K562 (cell line): ENCODE results near the gene KNDC1. TPM values are rescaled to one million over a fixed set of nuclear protein-coding genes. Genes with fewer than 3 reads are reported as not detected.

Experiments
- ATAC-seq: fragments of 200-7000 bp; cut with Tn5 transposase; 3 replicates; pipeline ENCODE4 v1.9.1; 2020; ENCODE audit warnings: moderate library complexity
- BruUV-seq: library from RNA; stranded (reverse); fragments of 400-500 nt; replicated peaks from 2 replicates; lab custom pipeline; 2021; lab: Mats Ljungman, UMichigan
- CTCF ChIA-PET: fragments of 300-600 bp; formaldehyde crosslinking; extraction: SDS; loops from one replicate; lab custom pipeline; 2021; ENCODE audit warnings: low intra/inter-chr PET ratio; lab: Yijun Ruan, JAX
- POLR2A ChIA-PET: fragments of 300-600, 350-650 bp; sonication (Branson Sonifier 250); formaldehyde crosslinking; extraction: SDS; loops from one replicate; lab custom pipeline; 2021; ENCODE audit warnings: antibody characterized with exemption, inconsistent platforms; lab: Yijun Ruan, JAX
- DNase-seq, 4 experiments: peaks; one replicate each; pipeline versions ENCODE4 v3.0.0 to v3.0.0-alpha.2; 2011 to 2018; ENCODE audit warnings: low spot score in 3 of 4, mixed read lengths in 3 of 4; ENCODE audit errors: extremely low read depth in 1 of 4
- FAIRE-seq: peaks from 2 replicates; lab custom pipeline; 2011; peaks lifted over from hg19 to GRCh38; lab: Jason Lieb, UNC
- H2AFZ ChIP-seq: 2 replicates; pipeline ENCODE4 v1.6.0; 2011; ENCODE audit warnings: low read depth, low read length, control low read depth, inconsistent platforms
- H3K27ac ChIP-seq: fragments of 200-600 bp; 3 replicates; pipeline ENCODE4 v1.8.0; 2011; ENCODE audit warnings: low read depth, mild to moderate bottlenecking, control low read depth, inconsistent platforms, low read length, moderate library complexity, mixed read lengths; ENCODE audit errors: extremely low read depth
- H3K27me3 ChIP-seq, 2 experiments: fragments of 300-600 bp in 1 of 2; 2 replicates in 1 of 2; 3 replicates in 1 of 2; pipeline versions ENCODE4 v1.6.0 to v1.8.0; 2011; ENCODE audit warnings: inconsistent platforms in 2 of 2, low read length in 2 of 2, mild to moderate bottlenecking in 1 of 2, mixed read lengths in 1 of 2, moderate library complexity in 1 of 2; ENCODE audit not compliant: control insufficient read depth in 2 of 2, insufficient read depth in 2 of 2
- H3K36me3 ChIP-seq: fragments of 300-600 bp; 3 replicates; pipeline ENCODE4 v1.8.0; 2011; ENCODE audit warnings: mild to moderate bottlenecking, low read length, inconsistent platforms; ENCODE audit not compliant: control insufficient read depth, insufficient read depth
- H3K4me1 ChIP-seq, 2 experiments: fragments of 200-600 bp in 1 of 2; replicated peaks in 1 of 2; 2 replicates in 1 of 2; 3 replicates in 1 of 2; pipeline versions ENCODE4 v1.5.1 to v1.8.0; 2011; ENCODE audit warnings: inconsistent platforms in 2 of 2, low read length in 2 of 2, mild to moderate bottlenecking in 1 of 2, mixed read lengths in 1 of 2, moderate library complexity in 1 of 2; ENCODE audit not compliant: control insufficient read depth in 2 of 2, insufficient read depth in 2 of 2
- H3K4me2 ChIP-seq: 2 replicates; pipeline ENCODE4 v1.6.1; 2011; ENCODE audit warnings: low read length, control low read depth, inconsistent platforms, mixed read lengths; ENCODE audit not compliant: insufficient read depth
- H3K4me3 ChIP-seq: fragments of 200-600 bp; sonication (generic), shearing (Covaris generic); 2 replicates; pipeline ENCODE4 v1.5.1; 2016; ENCODE audit warnings: control low read depth, inconsistent platforms
- H3K79me2 ChIP-seq: fragments of 200-600 bp; 3 replicates; pipeline ENCODE4 v1.8.0; 2011; ENCODE audit warnings: low read length, inconsistent platforms; ENCODE audit not compliant: control insufficient read depth, insufficient read depth
- H3K9ac ChIP-seq, 2 experiments: 2 replicates each; pipeline versions ENCODE4 v1.6.0 to v1.6.1; 2011; ENCODE audit warnings: low read depth in 2 of 2, low read length in 2 of 2, control low read depth in 1 of 2, inconsistent platforms in 1 of 2, mild to moderate bottlenecking in 1 of 2, mixed read lengths in 1 of 2; ENCODE audit not compliant: insufficient read depth in 1 of 2
- H3K9me1 ChIP-seq: one replicate; pipeline ENCODE4 v1.6.0; 2011; ENCODE audit warnings: inconsistent platforms, mild to moderate bottlenecking, low read length, moderate library complexity; ENCODE audit not compliant: control insufficient read depth, insufficient read depth
- H3K9me3 ChIP-seq: replicated peaks from 2 replicates; pipeline ENCODE4 v1.5.1; 2011; ENCODE audit warnings: low read depth, low read length, inconsistent platforms; ENCODE audit not compliant: control insufficient read depth, insufficient read depth
- H4K20me1 ChIP-seq: replicated peaks from 2 replicates; pipeline ENCODE4 v1.6.1; 2011; ENCODE audit warnings: low read length, inconsistent platforms, mixed read lengths; ENCODE audit not compliant: control insufficient read depth, insufficient read depth
- ID3 ChIP-seq, 2 experiments: fragments of 250-450 bp in 1 of 2; fragments of 450-650 bp in 1 of 2; sonication (Bioruptor Pico) in 1 of 2; IDR thresholded peaks; 2 replicates each; pipeline versions ENCODE4 v1.6.1 to v1.8.0; 2016 to 2021; ENCODE audit warnings: mild to moderate bottlenecking in 2 of 2, moderate library complexity in 2 of 2, missing compliant biosample characterization in 1 of 2, missing genetic modification characterization in 1 of 2
- JUN ChIP-seq, 2 experiments: sonication (generic) in 1 of 2; formaldehyde crosslinking in 1 of 2; IDR thresholded peaks; 2 replicates each; pipeline versions ENCODE4 v1.6.1 to v1.8.0; 2012 to 2022; ENCODE audit warnings: borderline replicate concordance in 2 of 2, mild to moderate bottlenecking in 2 of 2, improper control_type of control experiment in 1 of 2, low read depth in 1 of 2, low read length in 1 of 2, missing genetic modification reagents in 1 of 2
- KAT7 ChIP-seq: sonication (generic); formaldehyde crosslinking; IDR thresholded peaks from 2 replicates; pipeline ENCODE4 v1.8.0; 2022; ENCODE audit warnings: missing genetic modification reagents, mild to moderate bottlenecking, borderline replicate concordance
- MEF2D ChIP-seq: conservative IDR thresholded peaks from 2 replicates; pipeline ENCODE4 v1.6.1; 2016; ENCODE audit warnings: low read depth, missing genetic modification characterization, missing compliant biosample characterization
- NR3C1 ChIP-seq: sonication (generic); formaldehyde crosslinking; IDR thresholded peaks from 2 replicates; pipeline ENCODE4 v1.8.1; 2022; ENCODE audit warnings: missing genetic modification reagents
- POLR2A ChIP-seq: fragments of 450-650 bp; conservative IDR thresholded peaks from 2 replicates; pipeline ENCODE4 v1.6.1; 2016
- ZNF561 ChIP-seq: fragments of 450-650 bp; formaldehyde crosslinking; conservative IDR thresholded peaks from 2 replicates; pipeline ENCODE4 v1.4.0; 2020; ENCODE audit warnings: mild to moderate bottlenecking, moderate library complexity
- ZNF764 ChIP-seq: fragments of 250-450 bp; sonication (Bioruptor Pico); IDR thresholded peaks from 2 replicates; pipeline ENCODE4 v1.4.0; 2020; ENCODE audit warnings: low read depth, mild to moderate bottlenecking, moderate library complexity
- WGBS: fragments of 100-300 bp; shearing (Covaris generic); methylation state at CpG from one replicate; pipeline ENCODE4 v1.1.6; 2016; ENCODE audit warnings: low coverage, mixed read lengths; ENCODE audit not compliant: insufficient coverage; ENCODE audit errors: missing lambda C conversion rate; 5-methylcytosine and 5-hydroxymethylcytosine counted together
- in situ Hi-C: fragments of 300-500 bp; cut with MboI; formaldehyde crosslinking; loops from 4 replicates; pipeline ENCODE4 v1.15.0; 2018; ENCODE audit warnings: inconsistent platforms, mixed read lengths
- intact Hi-C: fragments of 100-400 bp; cut with micrococcal nuclease; formaldehyde crosslinking; loops from 2 replicates; pipeline ENCODE4 v1.14.2; 2022
- polyA plus RNA-seq, 8 experiments: library from polyadenylated mRNA; depleted of rRNA in 4 of 8; stranded (reverse) in 5 of 8; unstranded in 3 of 8; fragments of >200 nt; fragmentation: Nextera tagmentation in 2 of 8; fragmentation: Illumina TruSeq in 1 of 8; extraction: Ambion mirVana in 2 of 8; extraction: Trizol in 1 of 8; gene quantifications; 2 replicates each; pipeline versions ENCODE4 v1.2.1 to v1.2.3, GENCODE V29; 2011 to 2014; ENCODE audit warnings: inconsistent platforms in 1 of 8, missing spikeins in 1 of 8
- total RNA-seq, 7 experiments: library from RNA; depleted of rRNA in 6 of 7; stranded (reverse); fragments of >200 nt in 6 of 7; fragmentation: Illumina TruSeq in 2 of 7; extraction: Trizol in 2 of 7; gene quantifications; 2 replicates each; pipeline versions ENCODE4 v1.2.1 to v1.2.3, GENCODE V29; 2011 to 2021; ENCODE audit warnings: low replicate concordance in 1 of 7

KNDC1 gene
- total and polyA plus RNA-seq, 9 of the 15 experiments (the other 6 are each of a cell fraction or from before 2014, with no cell fraction given) = 0.07 to 0.26 (median 0.11) TPM; not detected in 6

GRCh38 chr10:133207627-133208026 lies 47.6 kb downstream of the KNDC1 start (continued):
- TF ChIP-seq ID3 (CRISPR knock-in tag; IDR thresholded peaks at IDR 0.05) (no peak), ID3 (tag; IDR thresholded peaks at IDR 0.05) (no peak)
- TF ChIP-seq, all 486 proteins: peak for 0

GRCh38 chr10:133208466-133208865 lies 48.4 kb downstream of the KNDC1 start:
- Histone ChIP-seq H2AFZ (no peak overlapping the region), H4K20me1 (no peaks in the 10 kb centered on the region), H3K9me1 (no peaks in the 10 kb centered on the region), H3K4me1 (peaks cover 0 to 53% of the 10 kb centered on the region in 2 experiments; a peak in 1 of 5 replicates), H3K9me3 (no peaks in the 10 kb centered on the region; the same call in 1 of the 2 replicates), H3K79me2 (no peaks in the 10 kb centered on the region), H3K27ac (no peak overlapping the region), H3K9ac (no peak overlapping the region), H3K27me3 (peaks cover 5 to 45% of the 10 kb centered on the region in 2 experiments; a peak in 3 of 5 replicates), H3K4me2 (no peak overlapping the region), H3K4me3 (no peak overlapping the region), H3K36me3 (no peaks in the 10 kb centered on the region)
- in situ Hi-C loops = no loop called here
- intact Hi-C loops = no loop called here
- FAIRE-seq (no peak), DNase-seq (no peak), ATAC-seq (no peak)
- ChIA-PET POLR2A (no interaction called here), CTCF (no interaction called here)
- 37% methylated on average over 9 of the region's 18 CpGs for whole genome bisulfite sequencing
- BruUV-seq = no TSS peak
- TF ChIP-seq KAT7 (CRISPR knock-in tag) = no peak
- no peak for TF ChIP-seq POLR2A
- TF ChIP-seq ZNF561 (CRISPR knock-in tag) = no peak
- TF ChIP-seq MEF2D (tag) = no peak
- no peak for TF ChIP-seq ZNF764 (CRISPR knock-in tag)
- TF ChIP-seq JUN (IDR thresholded peaks at IDR 0.05; ENCODE audit: borderline replicate concordance, low read depth, low read length) = no peak
- TF ChIP-seq JUN (CRISPR knock-in tag; IDR thresholded peaks at IDR 0.05; ENCODE audit: borderline replicate concordance) = no peak
- TF ChIP-seq NR3C1 (CRISPR knock-in tag) = no peak
